Stimulated activated CD8-positive, alpha-beta memory T cell treated with anti-CD3 and anti-CD28 coated beads, Interleukin-2, amount 100 ng/mL, for 48 hours (primary cell): Measurements from ENCODE around the gene COL4A2.

Experiments
- DNase-seq, 2 donors: peaks; one replicate each; pipeline ENCODE4 v3.0.0-alpha.2; 2020; ENCODE audit warnings: low read depth in 2 of 2

COL4A2 gene

DNA sequence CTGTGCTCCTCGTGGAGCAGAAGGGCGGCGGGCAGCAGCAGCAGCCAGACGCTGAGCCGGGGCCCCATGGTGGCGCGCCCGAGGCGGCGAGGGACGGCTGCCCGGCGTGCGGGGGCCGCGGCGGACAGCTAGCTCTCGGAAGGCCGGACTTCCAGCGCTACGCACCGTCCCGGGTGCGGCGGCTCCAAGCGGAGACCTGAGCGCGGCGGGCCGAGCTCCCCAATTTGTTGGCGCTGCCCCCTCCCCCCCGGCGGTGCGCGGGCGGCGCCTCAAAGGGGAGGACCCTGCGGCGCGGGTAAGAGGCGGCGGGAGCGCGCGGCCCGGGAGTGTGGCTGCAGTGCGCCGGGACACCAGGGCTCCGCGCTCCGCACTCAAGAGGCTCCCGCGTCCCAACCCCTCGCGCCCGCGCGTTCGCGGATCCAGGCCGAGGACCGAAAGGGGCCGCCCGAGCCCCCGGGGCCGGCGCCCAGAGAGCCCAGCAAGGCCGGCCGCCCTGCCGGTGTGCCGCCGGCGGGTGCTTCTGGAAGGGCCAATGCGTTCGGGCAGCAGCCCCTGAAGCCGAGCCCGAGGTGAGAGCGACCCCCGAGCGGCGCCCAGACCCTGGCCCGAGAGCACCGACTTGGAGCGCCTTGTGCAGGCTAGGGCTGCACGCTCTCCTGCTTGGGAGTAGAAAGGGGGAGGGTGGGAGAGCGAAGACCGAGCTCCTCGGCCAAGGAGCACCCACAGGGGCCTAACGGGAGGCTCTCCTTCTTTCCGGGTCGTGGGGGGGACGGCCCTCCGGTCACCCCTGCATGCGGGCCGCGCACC lies at the start of gene COL4A2, which contains the start of gene COL4A1:
COL4A2 (plus strand) TSS at position 325 of the 807 bp plus-strand sequence. CDS start 620 bp downstream, outside the sequence.
COL4A1 (minus strand) TSS at position 198 of the 807 bp plus-strand sequence; CDS start at position 68, 130 bp downstream.
- DNase-seq = no peak

DNA sequence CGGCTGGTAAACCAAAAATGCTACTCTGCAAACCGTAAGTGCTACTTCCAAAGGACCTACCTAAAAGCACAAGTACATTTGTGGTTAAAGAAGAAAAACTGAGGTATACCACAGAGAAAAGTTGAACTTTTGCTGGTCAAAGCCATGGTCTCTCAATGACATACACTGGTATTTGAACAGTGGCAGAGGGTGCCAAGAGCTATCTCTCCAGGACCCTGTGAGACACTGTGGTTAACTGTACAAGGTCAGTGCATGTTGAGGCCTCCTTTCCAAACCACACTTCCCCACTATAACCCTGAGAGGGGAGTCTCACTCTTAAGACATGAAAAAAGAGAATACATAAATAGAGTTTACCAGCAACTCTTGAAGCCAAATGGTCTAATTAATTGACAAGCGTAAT lies 49.7 kb upstream of the COL4A2 start:
- DNase-seq = no peak

DNA sequence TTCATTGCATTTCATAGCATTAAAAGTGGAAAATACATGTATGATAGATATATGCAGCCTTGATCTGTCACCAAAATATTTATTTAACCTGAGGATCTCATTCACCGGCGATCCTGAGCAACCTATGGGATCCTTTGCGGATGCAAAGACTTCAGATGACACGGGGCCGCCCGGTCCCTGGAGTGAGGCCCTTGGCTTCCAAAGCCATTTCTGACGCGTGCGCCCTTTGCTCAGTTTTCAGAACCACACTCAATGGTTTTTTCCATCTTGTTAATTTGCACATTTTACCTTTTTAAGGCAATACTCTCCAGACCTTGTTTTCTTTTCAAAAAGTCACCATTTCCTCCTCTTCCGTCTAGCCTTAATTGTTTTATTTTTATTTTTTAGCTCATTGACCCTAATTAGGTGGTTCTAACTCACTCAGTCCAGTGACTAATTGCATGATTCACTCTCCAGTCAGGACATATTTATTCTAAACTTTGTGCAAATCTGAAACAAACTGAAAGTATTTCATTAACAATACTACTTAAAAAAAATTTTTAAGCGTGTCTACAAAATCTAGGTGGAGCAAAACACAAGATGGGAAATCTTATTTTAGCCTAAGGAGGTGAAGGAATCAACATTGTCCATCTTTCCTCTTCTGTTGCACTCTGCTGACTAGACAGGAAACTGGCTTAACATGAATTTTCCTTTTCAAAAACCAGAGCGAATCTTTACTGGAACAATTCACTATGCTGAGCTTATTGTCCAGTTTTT lies 48.0 kb upstream of the COL4A2 start:
- DNase-seq = no peak

- no peak for DNase-seq
Measured at GRCh38 chr13:110259651-110260050, 47.4 kb upstream of the COL4A2 start.

DNA sequence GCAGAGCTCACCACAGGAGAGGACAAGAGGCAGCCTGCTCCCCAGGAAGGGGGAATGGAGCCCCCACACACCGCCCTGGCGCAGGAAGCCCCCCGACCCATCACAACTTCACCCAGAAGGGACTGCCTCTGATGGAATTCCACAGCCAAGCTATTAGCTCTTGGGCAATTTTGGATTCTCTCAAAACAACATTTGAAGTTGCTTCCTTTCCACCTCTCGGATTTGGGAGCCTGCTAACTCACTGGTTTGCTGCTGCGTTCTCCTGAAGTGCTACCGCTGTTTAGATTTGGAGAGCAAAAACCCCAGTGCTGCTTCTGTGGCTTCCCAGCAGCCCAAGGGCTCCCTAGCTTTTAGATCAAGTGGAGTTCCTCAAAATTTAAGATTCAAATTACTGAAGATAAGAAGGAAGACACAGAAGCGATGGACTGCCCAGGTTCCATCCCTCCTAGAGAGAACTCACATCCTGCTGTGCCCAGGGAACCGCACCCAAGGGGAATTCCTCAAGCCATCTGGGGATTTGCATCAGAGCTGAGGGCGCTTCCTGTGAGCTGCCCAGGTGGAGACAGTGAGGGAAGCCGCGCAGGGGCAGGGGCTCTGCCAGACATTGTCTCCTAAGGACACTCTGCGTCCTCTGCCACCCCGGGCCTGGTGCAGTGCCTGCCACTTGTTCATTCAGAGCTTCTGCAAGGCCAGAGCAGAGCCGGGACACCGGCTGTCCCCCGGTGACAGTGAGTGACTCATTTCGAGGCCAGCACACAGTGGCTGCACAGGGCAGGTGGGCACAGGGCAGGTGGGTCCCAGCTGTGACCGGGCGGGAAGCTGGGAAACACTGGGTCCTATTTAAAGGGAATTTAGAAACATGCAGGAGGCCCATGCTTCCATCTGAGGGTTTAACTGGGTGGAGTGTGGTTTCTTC lies 45.7 kb upstream of the COL4A2 start:
- DNase-seq = no peak

- no peak for DNase-seq
Measured at GRCh38 chr13:110262082-110262436, 45.0 kb upstream of the COL4A2 start.

DNA sequence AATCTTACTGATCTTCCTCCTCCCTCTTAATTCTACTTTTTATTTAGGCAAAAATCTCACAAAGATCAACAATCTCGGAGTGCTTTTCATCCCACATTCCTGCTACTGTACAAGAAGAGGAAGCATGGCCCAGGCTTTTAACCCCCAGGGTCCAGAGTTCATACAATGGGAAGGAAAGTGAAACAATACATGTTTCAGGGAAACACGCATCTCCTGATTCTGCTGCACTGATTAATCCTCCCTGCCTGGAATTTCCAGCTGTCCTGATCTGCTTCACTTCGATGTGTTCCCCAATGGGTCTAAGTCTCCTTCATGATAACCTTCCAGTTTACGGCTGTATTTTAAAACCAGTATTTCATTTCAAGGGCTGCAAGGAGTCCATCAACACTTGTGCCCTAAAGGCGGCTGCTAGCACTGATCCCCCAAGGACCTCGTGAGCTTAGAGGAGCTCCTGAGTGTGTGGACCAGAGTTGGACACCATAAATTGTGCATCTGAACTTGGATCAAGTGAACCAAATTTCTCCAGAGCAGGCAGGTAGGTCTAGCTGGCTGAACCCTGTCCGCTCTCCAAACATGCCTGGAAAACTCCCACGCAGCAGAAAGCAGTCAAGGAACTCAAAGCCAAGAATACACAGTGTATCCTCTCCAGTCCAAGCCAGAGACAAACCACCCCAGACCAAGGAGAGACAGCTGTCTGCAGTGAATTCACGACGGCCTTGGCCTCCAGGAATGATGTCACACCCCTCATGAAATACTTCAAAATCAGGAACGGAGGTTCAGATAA lies 44.4 kb upstream of the COL4A2 start:
- no peak for DNase-seq

GRCh38 chr13:110263404-110263803 lies 43.7 kb upstream of the COL4A2 start:
- no peak for DNase-seq

- no peak for DNase-seq
Measured at GRCh38 chr13:110263888-110264287, 43.2 kb upstream of the COL4A2 start.

DNA sequence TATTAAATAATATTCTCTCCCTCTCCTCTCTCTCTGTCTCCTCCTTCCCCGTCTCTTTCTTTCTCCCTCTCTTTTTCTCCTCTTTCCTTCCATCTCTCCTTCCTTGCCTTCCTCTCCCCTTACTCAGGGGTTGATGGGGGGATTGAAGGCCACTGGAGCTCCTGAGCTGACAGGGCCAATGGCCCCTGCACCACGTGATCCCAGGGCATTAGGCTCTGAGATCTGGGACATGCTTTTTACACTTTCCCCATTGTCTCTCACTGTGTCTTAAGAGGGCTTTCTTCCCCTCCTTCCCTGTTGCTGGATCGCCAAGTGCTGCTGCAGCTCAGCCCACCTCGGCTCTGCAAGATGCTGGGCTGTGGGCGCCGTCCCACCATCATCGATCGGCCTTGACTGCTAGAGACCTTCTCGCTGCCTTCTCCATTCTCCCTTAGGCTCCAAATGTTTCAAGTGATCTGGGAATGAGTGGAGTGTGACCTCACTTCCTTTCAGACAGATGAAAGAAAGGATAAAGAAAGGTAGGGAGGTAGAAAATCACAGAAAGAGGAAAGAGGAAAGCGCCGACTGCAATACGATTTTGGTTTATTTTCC lies 42.3 kb upstream of the COL4A2 start:
- no peak for DNase-seq

DNA sequence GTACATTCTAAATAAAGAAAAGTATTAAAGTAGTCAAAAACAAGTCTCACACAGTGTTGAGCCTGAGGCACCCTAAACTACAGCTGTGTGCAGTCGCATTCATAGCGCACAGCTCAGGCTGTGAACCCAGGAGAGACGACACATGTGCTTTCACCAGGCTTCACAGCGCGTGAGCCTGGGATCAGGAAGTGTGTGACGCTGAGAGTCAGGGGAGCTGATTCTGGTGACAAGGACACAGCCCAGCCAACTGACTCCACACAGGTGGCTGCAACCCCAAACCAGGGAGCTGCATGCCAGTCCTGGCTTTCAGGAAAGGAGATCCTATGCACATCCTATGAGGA lies 41.8 kb upstream of the COL4A2 start:
- no peak for DNase-seq

GRCh38 chr13:110265682-110266430 lies 41.2 kb upstream of the COL4A2 start:
- DNase-seq = no peak

DNA sequence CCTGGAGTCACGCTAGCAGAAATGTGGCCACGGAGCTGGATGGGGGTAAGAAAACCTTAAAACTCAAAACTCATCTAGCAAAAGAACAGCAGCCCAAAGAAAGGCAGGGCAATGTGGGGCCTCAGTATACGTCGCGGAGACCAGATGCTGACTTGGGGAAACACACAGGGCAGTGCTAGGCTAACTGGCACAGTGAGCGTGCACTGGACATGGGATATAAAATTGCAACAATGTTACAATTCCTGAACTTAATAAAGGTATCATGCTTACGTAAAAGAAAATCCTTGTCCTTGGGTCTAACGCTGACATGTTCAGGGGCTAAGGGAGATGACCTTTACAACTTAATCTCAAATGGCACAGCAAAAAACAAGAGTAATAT lies 40.7 kb upstream of the COL4A2 start:
- no peak for DNase-seq

- DNase-seq = no peak
Measured at GRCh38 chr13:110266983-110267382, 40.1 kb upstream of the COL4A2 start.

DNA sequence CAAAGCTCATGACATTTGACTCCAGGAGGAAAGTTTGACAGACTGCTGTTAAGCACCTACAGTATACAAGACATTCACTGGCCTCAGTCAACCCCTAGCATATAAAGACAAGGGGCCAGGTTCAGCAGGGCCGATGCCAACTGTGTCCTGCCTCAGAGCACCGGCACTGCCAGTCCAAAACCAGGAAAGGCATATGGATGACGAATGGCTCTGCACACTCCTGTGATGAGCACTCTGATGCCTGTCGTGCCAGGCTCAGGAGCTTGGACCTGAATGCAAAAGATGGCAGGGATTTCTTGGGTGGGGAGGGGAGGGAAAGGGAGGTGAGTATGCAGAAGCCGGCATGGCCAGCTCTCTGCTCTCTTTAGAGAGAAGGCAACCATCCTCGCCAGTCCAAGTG lies 39.0 kb upstream of the COL4A2 start:
- DNase-seq = no peak

- DNase-seq = no peak
Measured at GRCh38 chr13:110268576-110269185, 38.4 kb upstream of the COL4A2 start.

DNA sequence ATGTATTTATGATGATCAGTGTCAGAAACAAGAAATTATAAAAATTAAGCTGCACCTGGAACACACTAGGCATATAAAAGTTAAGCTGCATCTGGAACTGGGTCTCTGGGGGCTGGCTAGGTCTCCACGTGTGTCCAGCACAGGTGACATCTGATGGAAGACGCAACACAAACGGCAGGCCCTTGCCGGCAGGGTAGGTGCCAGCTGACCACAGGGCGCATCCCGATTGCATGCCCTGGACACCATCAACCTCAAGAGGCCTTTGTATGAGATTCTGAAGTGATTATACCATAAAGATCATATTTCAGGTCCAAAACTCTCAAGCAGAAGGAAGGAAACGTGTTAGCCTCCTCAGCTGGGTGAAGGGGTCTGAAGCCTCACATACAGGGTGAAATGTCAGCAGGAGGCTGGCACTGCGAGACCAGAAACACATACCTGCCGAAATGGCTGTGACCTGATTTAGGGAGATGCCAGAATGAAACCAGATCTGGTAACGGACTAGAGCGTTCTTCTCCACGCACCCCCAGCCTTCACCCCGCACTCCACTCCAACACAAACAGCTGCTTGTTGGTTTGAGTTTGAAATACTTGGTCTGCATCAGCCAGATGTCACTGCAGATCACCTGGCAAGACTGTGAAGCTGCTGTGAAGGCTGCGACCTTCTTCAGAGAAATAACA lies 37.4 kb upstream of the COL4A2 start:
- no peak for DNase-seq

- no peak for DNase-seq
Measured at GRCh38 chr13:110270507-110270906, 36.6 kb upstream of the COL4A2 start.

- DNase-seq = no peak
Measured at GRCh38 chr13:110271313-110271712, 35.8 kb upstream of the COL4A2 start.
